HepG2 (cell line): ENCODE measurements around the gene MED15. TPM values are rescaled to one million over a fixed set of nuclear protein-coding genes. Genes with fewer than 3 reads are reported as not detected.

ENCODE experiments used
- ESRRA ChIP-seq: sonication (generic); formaldehyde crosslinking; IDR thresholded peaks from 2 replicates; pipeline ENCODE4 v1.5.1; 2020; ENCODE audit warnings: mild to moderate bottlenecking, low read depth, missing genetic modification reagents
- EZH2 ChIP-seq: conservative IDR thresholded peaks from 2 replicates; pipeline ENCODE4 v1.6.1; 2012; ENCODE audit warnings: mild to moderate bottlenecking, low read depth, low read length, moderate library complexity
- FIP1L1 ChIP-seq: fragments of 200-400 bp; formaldehyde crosslinking; IDR thresholded peaks from 2 replicates; pipeline ENCODE4 v1.6.1; 2018; ENCODE audit warnings: low read depth, mild to moderate bottlenecking, low read length, moderate library complexity, borderline replicate concordance; ENCODE audit not compliant: insufficient read depth
- GATAD2A ChIP-seq: IDR thresholded peaks from 2 replicates; pipeline ENCODE4 v1.6.1; 2016
- HCFC1 ChIP-seq: fragments of 150-350 bp; IDR thresholded peaks from 2 replicates; pipeline ENCODE4 v1.6.1; 2014; ENCODE audit warnings: low read depth, low read length
- HMG20A ChIP-seq: IDR thresholded peaks from 2 replicates; pipeline ENCODE4 v1.6.1; 2016; ENCODE audit warnings: borderline replicate concordance
- IKZF4 ChIP-seq: sonication (generic); formaldehyde crosslinking; IDR thresholded peaks from 2 replicates; pipeline ENCODE4 v1.5.1; 2020; ENCODE audit warnings: borderline replicate concordance, mild to moderate bottlenecking, low read depth, missing genetic modification reagents; ENCODE audit errors: not compliant biosample characterization
- IRF2 ChIP-seq: IDR thresholded peaks from 2 replicates; pipeline ENCODE4 v1.6.1; 2018; ENCODE audit warnings: missing genetic modification reagents, missing compliant biosample characterization
- KAT8 ChIP-seq: IDR thresholded peaks from 2 replicates; pipeline ENCODE4 v1.6.1; 2016; ENCODE audit warnings: missing genetic modification reagents, missing compliant biosample characterization
- KLF9 ChIP-seq: IDR thresholded peaks from 2 replicates; pipeline ENCODE4 v1.6.1; 2016; ENCODE audit warnings: low read depth
- MAFF ChIP-seq: IDR thresholded peaks from 2 replicates; pipeline ENCODE4 v1.6.1; 2011; ENCODE audit warnings: low read depth, low read length, improper control_type of control experiment
- NR3C1 ChIP-seq: sonication (generic); formaldehyde crosslinking; IDR thresholded peaks from 2 replicates; pipeline ENCODE4 v1.4.0; 2020; ENCODE audit warnings: missing genetic modification reagents
- POLR2AphosphoS2 ChIP-seq: IDR thresholded peaks from 2 replicates; pipeline ENCODE4 v1.6.1; 2011; ENCODE audit warnings: low read depth, low read length, improper control_type of control experiment
- POLR2G ChIP-seq: fragments of 200-400 bp; formaldehyde crosslinking; IDR thresholded peaks from 2 replicates; pipeline ENCODE4 v1.6.1; 2018; ENCODE audit warnings: mild to moderate bottlenecking, low read depth, low read length, moderate library complexity
- RBM39 ChIP-seq: fragments of 200-400 bp; formaldehyde crosslinking; IDR thresholded peaks from one replicate; pipeline ENCODE4 v1.6.1; 2018; ENCODE audit warnings: antibody characterized with exemption, mild to moderate bottlenecking, low read depth, low read length; ENCODE audit not compliant: poor library complexity, severe bottlenecking
- REPIN1 ChIP-seq: sonication (generic); formaldehyde crosslinking; IDR thresholded peaks from 2 replicates; pipeline ENCODE4 v1.8.0; 2022; ENCODE audit warnings: missing genetic modification reagents, low read depth, mild to moderate bottlenecking, borderline replicate concordance
- SRSF1 ChIP-seq: fragments of 200-400 bp; formaldehyde crosslinking; optimal IDR thresholded peaks from 2 replicates; pipeline ENCODE3; 2017; ENCODE audit warnings: mild to moderate bottlenecking, low read depth, low read length, moderate library complexity
- TAF15 ChIP-seq: fragments of 200-400 bp; formaldehyde crosslinking; IDR thresholded peaks from one replicate; pipeline ENCODE4 v1.6.1; 2018; ENCODE audit warnings: mild to moderate bottlenecking, low read depth, low read length; ENCODE audit not compliant: poor library complexity, severe bottlenecking
- TEAD2 ChIP-seq: sonication (generic); formaldehyde crosslinking; IDR thresholded peaks from 2 replicates; pipeline ENCODE4 v1.9.0; 2021; ENCODE audit warnings: missing genetic modification reagents
- ZBTB42 ChIP-seq: sonication (generic); formaldehyde crosslinking; IDR thresholded peaks from 2 replicates; pipeline ENCODE4 v1.5.0; 2020; ENCODE audit warnings: mild to moderate bottlenecking, missing genetic modification reagents
- ZNF225 ChIP-seq: sonication (generic); formaldehyde crosslinking; IDR thresholded peaks from 2 replicates; pipeline ENCODE4 v1.4.0; 2020; ENCODE audit warnings: mild to moderate bottlenecking, missing genetic modification reagents
- ZNF619 ChIP-seq: sonication (generic); formaldehyde crosslinking; IDR thresholded peaks from 2 replicates; pipeline ENCODE4 v1.4.0; 2020; ENCODE audit warnings: mild to moderate bottlenecking, missing genetic modification reagents
- ZNF670 ChIP-seq: sonication (generic); formaldehyde crosslinking; IDR thresholded peaks from 2 replicates; pipeline ENCODE4 v1.8.0; 2022; ENCODE audit warnings: mild to moderate bottlenecking, missing genetic modification reagents, borderline replicate concordance
- ZNF816 ChIP-seq: sonication (generic); formaldehyde crosslinking; IDR thresholded peaks from 2 replicates; pipeline ENCODE4 v1.8.0; 2022; ENCODE audit warnings: missing genetic modification reagents, mild to moderate bottlenecking, borderline replicate concordance
- polyA plus RNA-seq, 8 experiments: library from polyadenylated mRNA; depleted of rRNA in 3 of 8; stranded (reverse) in 7 of 8; unstranded in 1 of 8; fragments of >200 nt; fragmentation: Illumina TruSeq in 4 of 8; extraction: Trizol in 4 of 8; gene quantifications; 2 replicates each; pipeline versions ENCODE4 v1.2.1 to v1.2.3, GENCODE V29; 2011 to 2016; ENCODE audit warnings: low read depth in 4 of 8, missing spikeins in 1 of 8, mixed read lengths in 1 of 8; ENCODE audit not compliant: insufficient read depth in 1 of 8
- total RNA-seq, 5 experiments: library from RNA; depleted of rRNA; stranded (reverse); fragments of >200 nt; fragmentation: Illumina TruSeq; extraction: Trizol; gene quantifications; 2 replicates each; pipeline ENCODE4 v1.2.3, GENCODE V29; 2016; ENCODE audit warnings: low read depth in 1 of 5
- TF ChIP-seq, protein P1 (sequence below): IDR thresholded peaks from 2 replicates; pipeline ENCODE4 v1.6.1; 2016; ENCODE audit warnings: low read depth
- TF ChIP-seq, protein P2 (sequence below): sonication (generic); formaldehyde crosslinking; IDR thresholded peaks from 2 replicates; pipeline ENCODE4 v1.5.0; 2020; ENCODE audit warnings: mild to moderate bottlenecking, missing genetic modification reagents
- TF ChIP-seq, protein P3 (sequence below): sonication (generic); IDR thresholded peaks from 2 replicates; pipeline ENCODE4 v1.6.1; 2016; ENCODE audit warnings: low read depth, borderline replicate concordance

The MED15 gene
- total and polyA plus RNA-seq, 2 of the 13 experiments (the other 11 are each of a cell fraction or from before 2014, with no cell fraction given), result 14.3 to 27.0 TPM

DNA sequence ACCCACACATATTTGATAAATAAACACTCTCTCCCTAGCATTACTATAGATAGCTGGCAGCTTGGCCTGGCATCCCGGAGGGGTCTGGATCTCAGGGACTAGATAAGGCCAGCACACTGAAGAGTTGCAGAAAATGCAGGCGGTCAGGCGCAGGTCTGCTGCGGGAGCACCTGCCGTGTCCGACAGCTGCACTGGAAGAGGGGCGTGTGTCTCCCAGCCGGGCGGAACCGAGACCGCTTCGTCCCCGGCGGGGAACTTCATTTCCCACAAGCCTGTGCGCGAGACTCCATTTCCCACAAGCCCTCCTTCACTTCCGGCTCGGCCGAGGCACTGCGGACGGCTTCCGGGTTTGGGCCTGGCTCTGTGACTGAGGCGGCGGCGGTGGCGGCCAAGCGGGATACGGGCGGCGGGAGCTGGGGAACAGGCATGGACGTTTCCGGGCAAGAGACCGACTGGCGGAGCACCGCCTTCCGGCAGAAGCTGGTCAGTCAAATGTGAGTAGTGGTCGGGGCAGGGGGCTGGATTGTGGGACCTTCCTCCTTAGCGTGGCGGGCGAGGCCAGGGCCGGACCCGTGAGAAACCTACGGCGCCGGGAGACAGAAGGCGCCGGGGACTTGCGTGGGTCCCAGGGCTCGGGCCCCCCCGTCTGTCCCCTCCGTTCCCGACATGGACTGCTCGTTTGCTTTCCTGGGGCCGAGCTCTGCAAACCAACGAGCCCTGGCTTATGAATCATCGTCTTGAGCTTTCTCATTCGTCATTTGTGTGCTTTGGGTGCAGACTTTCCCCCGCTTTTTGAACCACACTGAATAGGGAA, at the start of gene MED15 (continued):
- TF ChIP-seq, protein P1, sequence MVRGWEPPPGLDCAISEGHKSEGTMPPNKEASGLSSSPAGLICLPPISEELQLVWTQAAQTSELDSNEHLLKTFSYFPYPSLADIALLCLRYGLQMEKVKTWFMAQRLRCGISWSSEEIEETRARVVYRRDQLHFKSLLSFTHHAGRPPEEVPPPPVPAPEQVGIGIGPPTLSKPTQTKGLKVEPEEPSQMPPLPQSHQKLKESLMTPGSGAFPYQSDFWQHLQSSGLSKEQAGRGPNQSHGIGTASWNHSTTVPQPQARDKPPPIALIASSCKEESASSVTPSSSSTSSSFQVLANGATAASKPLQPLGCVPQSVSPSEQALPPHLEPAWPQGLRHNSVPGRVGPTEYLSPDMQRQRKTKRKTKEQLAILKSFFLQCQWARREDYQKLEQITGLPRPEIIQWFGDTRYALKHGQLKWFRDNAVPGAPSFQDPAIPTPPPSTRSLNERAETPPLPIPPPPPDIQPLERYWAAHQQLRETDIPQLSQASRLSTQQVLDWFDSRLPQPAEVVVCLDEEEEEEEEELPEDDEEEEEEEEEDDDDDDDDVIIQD (CRISPR knock-in tag), result peak; percentile 37; the same call in 1 of the 2 replicates
- TF ChIP-seq NR3C1, result no peak
- TF ChIP-seq GATAD2A (CRISPR knock-in tag), result no peak; the same call in none of the 2 replicates
- no peak for TF ChIP-seq MAFF
- peak; percentile 73; the same call in 1 of the 2 replicates for TF ChIP-seq ZBTB42 (CRISPR knock-in tag)
- TF ChIP-seq IRF2 (CRISPR knock-in tag), result peak; percentile 99
- TF ChIP-seq KLF9 (CRISPR knock-in tag), result peak; percentile 37; the same call in 1 of the 2 replicates
- no peak for TF ChIP-seq TEAD2 (CRISPR knock-in tag)
- TF ChIP-seq ZNF816 (CRISPR knock-in tag), result no peak
- no peak for TF ChIP-seq HMG20A (CRISPR knock-in tag)
- TF ChIP-seq EZH2, result no peak
- TF ChIP-seq IKZF4 (CRISPR knock-in tag), result peak; percentile 75
- no peak for TF ChIP-seq ZNF619 (CRISPR knock-in tag)
- no peak for TF ChIP-seq SRSF1
- TF ChIP-seq, protein P2, sequence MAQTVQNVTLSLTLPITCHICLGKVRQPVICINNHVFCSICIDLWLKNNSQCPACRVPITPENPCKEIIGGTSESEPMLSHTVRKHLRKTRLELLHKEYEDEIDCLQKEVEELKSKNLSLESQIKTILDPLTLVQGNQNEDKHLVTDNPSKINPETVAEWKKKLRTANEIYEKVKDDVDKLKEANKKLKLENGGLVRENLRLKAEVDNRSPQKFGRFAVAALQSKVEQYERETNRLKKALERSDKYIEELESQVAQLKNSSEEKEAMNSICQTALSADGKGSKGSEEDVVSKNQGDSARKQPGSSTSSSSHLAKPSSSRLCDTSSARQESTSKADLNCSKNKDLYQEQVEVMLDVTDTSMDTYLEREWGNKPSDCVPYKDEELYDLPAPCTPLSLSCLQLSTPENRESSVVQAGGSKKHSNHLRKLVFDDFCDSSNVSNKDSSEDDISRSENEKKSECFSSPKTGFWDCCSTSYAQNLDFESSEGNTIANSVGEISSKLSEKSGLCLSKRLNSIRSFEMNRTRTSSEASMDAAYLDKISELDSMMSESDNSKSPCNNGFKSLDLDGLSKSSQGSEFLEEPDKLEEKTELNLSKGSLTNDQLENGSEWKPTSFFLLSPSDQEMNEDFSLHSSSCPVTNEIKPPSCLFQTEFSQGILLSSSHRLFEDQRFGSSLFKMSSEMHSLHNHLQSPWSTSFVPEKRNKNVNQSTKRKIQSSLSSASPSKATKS (CRISPR knock-in tag), result no peak
- TF ChIP-seq POLR2AphosphoS2, result no peak
- TF ChIP-seq ZNF670 (CRISPR knock-in tag), result no peak
- TF ChIP-seq, protein P3, sequence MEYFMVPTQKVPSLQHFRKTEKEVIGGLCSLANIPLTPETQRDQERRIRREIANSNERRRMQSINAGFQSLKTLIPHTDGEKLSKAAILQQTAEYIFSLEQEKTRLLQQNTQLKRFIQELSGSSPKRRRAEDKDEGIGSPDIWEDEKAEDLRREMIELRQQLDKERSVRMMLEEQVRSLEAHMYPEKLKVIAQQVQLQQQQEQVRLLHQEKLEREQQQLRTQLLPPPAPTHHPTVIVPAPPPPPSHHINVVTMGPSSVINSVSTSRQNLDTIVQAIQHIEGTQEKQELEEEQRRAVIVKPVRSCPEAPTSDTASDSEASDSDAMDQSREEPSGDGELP, result peak; percentile 71; the same call in 1 of the 2 replicates
- TF ChIP-seq HCFC1, result peak; percentile 98
- peak; percentile 89 for TF ChIP-seq POLR2G
- TF ChIP-seq ESRRA, result 0 out of 2 replicates have a peak, but pooled peaks have one; percentile 42
- peak; percentile 95 for TF ChIP-seq KAT8 (CRISPR knock-in tag)
- peak; percentile 95 for TF ChIP-seq RBM39
- TF ChIP-seq FIP1L1, result no peak
- peak; percentile 69; the same call in 1 of the 2 replicates for TF ChIP-seq ZNF225 (CRISPR knock-in tag)
- peak; percentile 87; the same call in 1 of the 2 replicates for TF ChIP-seq REPIN1
- TF ChIP-seq TAF15, result no peak
